Effector CD4-positive, alpha-beta T cell (primary cell): ENCODE data around the gene CENPX.
A peak's percentile ranks its signal among the peaks of the same experiment; 100 is the strongest.

ENCODE experiments used
- DNase-seq: peaks from one replicate; pipeline ENCODE4 v3.0.0-alpha.2; 2020

Gene CENPX

DNA sequence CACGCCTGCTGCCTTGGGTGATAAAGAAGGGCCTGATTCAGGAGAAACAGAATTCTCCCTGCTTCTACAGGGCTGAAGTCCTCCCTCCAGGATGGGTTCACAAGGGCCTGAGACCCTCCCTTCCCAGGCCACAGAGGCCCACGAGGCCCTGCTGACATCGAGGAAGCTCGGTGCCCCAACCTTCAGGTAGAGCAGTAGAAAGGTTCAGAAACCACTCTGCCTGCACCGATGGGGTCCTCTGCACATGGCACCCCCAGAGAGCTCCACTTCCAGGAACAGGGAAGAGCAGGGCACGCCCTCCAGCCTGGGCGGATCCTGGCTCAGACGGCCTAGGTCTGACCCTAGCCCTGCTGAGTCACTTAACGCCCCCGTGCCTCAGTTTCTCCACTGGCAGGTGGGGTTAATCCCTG is 773 bp downstream of the CENPX start:
- DNase-seq: no peak

DNA sequence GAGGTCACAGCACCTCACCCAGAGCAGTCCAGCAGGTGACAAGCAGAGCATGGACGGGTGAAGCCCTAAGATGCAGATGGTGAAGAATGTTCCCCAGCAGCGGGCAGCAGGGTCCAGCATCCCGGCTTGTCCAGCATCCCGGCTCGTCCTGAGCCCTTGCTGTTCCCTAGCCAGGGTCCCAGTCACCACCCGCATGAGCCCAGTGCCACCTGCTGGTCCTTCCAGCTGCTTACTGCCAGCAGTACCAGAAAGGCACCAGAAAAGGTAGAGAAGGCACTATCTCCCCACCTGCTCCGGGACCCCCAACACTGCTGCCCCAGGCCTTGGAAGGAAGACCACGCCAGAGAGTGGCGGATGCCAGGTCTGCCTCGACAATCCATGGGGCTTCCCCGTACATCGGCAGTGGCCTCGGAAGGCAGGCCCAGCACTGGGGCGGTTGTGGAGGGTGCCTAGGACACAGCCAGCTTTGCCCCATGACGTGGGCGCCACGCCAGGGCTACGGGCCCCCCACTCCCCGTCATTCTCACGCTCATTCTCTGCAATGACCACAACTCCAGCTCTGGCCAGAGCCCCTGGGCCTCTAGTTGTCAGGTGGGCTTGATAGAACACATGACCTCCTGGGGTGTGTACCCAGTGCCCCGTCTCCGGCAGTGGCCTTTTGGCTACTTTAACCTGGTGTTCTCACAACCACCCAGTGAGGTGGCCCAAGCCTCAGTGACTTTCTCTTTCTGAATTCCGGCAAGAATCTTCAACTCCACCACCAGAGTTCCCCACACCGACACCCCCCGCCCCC is 1.4 kb downstream of the CENPX start:
- peak; percentile 41 for DNase-seq

GRCh38 chr17:82020572-82021106 is 2.0 kb downstream of the CENPX start:
- no peak for DNase-seq

- DNase-seq: peak; percentile 51
Measured at GRCh38 chr17:82019690-82020571, 2.7 kb downstream of the CENPX start.

DNA sequence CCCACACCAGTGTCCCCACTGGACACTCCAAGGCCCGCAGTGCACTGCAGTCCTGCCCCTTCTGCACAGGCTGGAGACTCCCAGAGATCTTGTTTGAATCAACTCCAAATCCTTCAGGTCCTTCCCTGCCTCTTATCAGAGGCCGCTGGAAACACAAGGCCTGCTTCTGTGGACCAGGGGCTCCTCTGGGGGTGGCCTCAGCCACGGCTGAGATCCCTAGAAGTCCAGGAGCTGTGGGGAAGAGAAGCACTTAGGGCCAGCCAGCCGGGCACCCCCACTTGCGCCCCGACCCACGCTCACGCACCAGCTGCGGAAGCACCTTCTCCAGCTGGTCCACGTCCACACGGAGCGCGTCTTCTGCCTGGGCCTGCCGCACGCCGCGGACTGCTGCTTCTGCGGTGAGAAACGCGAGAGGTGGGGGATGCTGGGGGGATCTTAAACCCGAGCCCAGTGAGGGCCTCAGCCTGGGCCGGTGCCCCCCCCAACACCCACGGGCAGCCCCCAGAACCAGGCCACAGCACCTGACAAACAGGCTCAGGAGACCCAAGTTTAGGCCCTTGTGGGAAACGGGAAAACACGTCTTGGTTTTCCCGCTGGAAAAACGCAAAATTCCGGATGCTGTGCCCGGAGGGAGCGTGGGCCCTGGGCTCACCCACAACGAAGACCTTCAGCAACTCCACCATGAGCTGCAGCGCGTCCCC is 3.5 kb downstream of the CENPX start:
- DNase-seq: no peak

DNA sequence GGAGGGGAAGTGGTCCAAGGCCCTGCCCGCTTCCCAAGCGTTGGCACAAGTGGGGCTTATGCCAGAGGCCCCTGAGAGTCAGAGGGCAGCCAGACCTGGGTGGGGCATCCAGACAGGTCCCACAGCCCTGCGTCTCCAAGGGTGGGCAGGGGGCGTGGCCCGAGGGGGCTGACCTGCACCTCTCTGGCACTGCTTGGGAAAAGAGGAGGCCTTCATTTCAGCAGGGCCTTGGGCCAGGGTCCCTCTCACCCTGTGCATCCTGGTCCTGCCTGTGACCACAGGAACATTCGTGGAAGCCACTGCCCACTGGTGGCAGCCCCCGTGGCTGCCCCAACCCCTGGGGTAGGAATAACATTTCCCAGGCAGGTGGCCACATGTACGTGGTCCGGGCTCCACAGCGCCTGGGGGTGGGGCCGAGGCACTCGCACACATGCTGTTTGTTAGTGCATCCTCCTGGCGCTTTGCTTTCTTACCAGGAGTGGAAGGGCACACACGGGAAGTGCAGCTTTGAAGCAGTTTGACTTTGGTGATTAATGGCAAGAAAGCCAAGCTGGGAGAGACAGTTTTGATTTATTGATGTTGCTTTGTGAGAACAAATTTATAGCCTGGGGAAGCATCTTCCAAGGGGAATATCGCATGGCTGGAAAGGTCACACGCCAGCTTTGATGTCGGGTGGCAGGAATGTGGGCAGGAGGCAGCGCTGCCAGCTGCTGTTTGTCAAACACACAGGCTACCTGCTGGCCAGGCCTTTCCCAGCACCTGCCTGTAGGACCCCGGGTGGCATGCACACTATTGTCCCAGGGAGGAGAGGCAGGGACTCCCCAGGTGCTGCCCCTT is 4.3 kb downstream of the CENPX start:
- DNase-seq: no peak

DNA sequence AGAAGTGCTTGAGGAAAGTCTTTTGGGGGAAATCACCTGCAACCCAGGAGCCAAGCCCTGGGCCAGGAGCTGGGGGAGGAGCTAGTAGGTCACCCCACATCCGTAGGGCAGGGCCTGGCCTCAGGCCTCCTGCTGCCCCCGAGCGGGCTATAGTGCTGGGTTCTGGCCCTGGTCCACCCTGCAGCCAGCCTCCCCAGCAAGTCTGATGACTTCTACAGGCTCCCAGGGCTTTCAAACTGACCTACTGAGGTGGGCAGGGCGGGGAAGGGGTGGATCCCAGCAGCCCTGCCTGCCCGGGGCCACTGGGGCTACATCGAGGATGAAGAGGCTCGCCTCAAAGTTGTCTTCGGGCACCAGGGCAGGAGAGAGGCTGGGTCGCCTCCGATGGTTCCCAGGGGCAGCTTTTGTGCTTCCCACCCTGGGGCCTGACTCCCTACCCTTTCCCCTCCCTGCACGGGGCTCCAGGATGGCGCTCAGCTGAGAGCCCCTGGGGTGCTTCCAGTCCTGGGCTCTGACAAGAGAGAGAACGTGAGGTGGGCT is 5.0 kb downstream of the CENPX start:
- no peak for DNase-seq

- no peak for DNase-seq
Measured at GRCh38 chr17:82016875-82017459, 5.7 kb downstream of the CENPX start.

GRCh38 chr17:82016061-82016874 is 6.4 kb downstream of the CENPX start:
- DNase-seq: no peak

GRCh38 chr17:82015311-82015971 is 7.2 kb downstream of the CENPX start:
- DNase-seq: no peak

DNA sequence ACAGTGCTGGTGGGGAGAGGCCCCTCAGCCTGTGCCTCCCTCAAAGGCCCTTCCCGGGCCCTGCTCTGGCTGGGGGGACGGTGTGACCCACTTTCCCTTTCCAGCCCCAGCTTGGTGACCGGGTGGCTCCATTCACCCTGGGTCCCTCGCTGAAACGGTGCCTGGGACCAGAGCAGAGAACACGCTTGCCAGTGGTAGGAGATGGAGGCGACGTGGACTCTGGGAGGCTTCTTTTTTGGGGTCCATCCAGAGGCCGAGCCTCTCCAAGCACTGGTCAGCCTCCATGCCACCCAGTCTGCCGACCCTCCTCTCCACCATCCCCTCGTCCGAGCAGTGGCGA is 7.7 kb downstream of the CENPX start:
- no peak for DNase-seq

DNA sequence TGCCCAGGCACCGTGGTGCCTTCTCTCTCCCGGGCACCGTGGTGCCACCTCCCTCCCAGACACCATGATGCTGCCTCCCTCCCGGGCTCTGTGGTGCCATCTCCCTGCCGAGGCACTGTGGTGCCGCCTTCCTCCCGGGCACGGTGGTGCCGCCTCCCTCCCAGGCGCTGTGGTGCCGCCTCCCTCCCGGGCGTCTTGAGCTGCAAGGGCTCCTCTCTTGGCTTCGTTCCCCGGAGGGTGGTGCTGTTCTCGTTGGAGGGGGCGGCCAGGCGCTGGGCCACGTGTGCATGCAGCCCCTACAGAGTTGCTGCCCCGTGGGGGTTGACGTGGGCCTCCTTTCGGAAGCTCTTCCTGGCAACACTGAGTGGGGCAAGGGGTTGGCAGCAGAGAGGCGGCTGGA is 8.2 kb downstream of the CENPX start:
- DNase-seq: no peak

GRCh38 chr17:82013772-82014321 is 8.8 kb downstream of the CENPX start:
- DNase-seq: no peak

- DNase-seq: no peak
Measured at GRCh38 chr17:82013341-82013740, 9.3 kb downstream of the CENPX start.

GRCh38 chr17:82012640-82013295 is 9.9 kb downstream of the CENPX start:
- no peak for DNase-seq

- DNase-seq: no peak
Measured at GRCh38 chr17:82012261-82012639, 10.4 kb downstream of the CENPX start.

- DNase-seq: no peak
Measured at GRCh38 chr17:82011617-82012187, 11.0 kb downstream of the CENPX start.

GRCh38 chr17:82010575-82011525 is 11.8 kb downstream of the CENPX start:
- DNase-seq: no peak
